B cell (primary cell): ENCODE results near the gene RBM20.

Experiments
- CTCF ChIP-seq: fragments of 200-600 bp; IDR thresholded peaks from one replicate; pipeline ENCODE4 v1.8.0; 2022; ENCODE audit warnings: antibody characterized with exemption, mild to moderate bottlenecking
- EZH2 ChIP-seq: IDR thresholded peaks from 2 replicates; pipeline ENCODE4 v1.6.1; 2012; ENCODE audit warnings: borderline replicate concordance, low read depth, mild to moderate bottlenecking, moderate library complexity, low read length; ENCODE audit not compliant: insufficient read depth, poor library complexity, severe bottlenecking

GRCh38 chr10:110666673-110667072 lies 22.5 kb downstream of the RBM20 start:
- TF ChIP-seq CTCF (no peak), EZH2 (no peak)
